Liver (tissue), 3 donors: ENCODE results near the gene KCNJ11.

ENCODE experiments used
- ATF3 ChIP-seq: IDR thresholded peaks from 2 replicates; pipeline ENCODE4 v1.6.1; 2016; ENCODE audit warnings: antibody characterized with exemption
- EGR1 ChIP-seq, 2 donors: IDR thresholded peaks; 2 replicates each; pipeline ENCODE4 v1.6.1; 2016 to 2018; ENCODE audit warnings: antibody characterized with exemption in 2 of 2, low read depth in 2 of 2
- GABPA ChIP-seq, 2 donors: IDR thresholded peaks in 1 of 2; conservative IDR thresholded peaks in 1 of 2; 2 replicates each; pipeline ENCODE4 v1.6.1; 2016; ENCODE audit warnings: antibody characterized with exemption in 2 of 2, mild to moderate bottlenecking in 1 of 2, moderate library complexity in 1 of 2
- JUND ChIP-seq, 2 donors: IDR thresholded peaks; 2 replicates each; pipeline ENCODE4 v1.6.1; 2016; ENCODE audit warnings: antibody characterized with exemption in 2 of 2
- MAX ChIP-seq: IDR thresholded peaks from 2 replicates; pipeline ENCODE4 v1.6.1; 2016; ENCODE audit warnings: antibody characterized with exemption
- RAD21 ChIP-seq, 2 donors: IDR thresholded peaks; 2 replicates each; pipeline ENCODE4 v1.6.1; 2016; ENCODE audit warnings: antibody characterized with exemption in 2 of 2, mild to moderate bottlenecking in 2 of 2
- REST ChIP-seq: IDR thresholded peaks from 2 replicates; pipeline ENCODE4 v1.6.1; 2016; ENCODE audit warnings: antibody characterized with exemption, mild to moderate bottlenecking
- RXRA ChIP-seq, 2 donors: IDR thresholded peaks; 2 replicates each; pipeline ENCODE4 v1.6.1; 2017 to 2018; ENCODE audit warnings: antibody characterized with exemption in 2 of 2, mild to moderate bottlenecking in 1 of 2
- SP1 ChIP-seq: IDR thresholded peaks from 2 replicates; pipeline ENCODE4 v1.6.1; 2018; ENCODE audit warnings: antibody characterized with exemption, mild to moderate bottlenecking
- TAF1 ChIP-seq: conservative IDR thresholded peaks from 2 replicates; pipeline ENCODE4 v1.6.1; 2016; ENCODE audit warnings: antibody characterized with exemption, mild to moderate bottlenecking
- YY1 ChIP-seq: IDR thresholded peaks from 2 replicates; pipeline ENCODE4 v1.6.1; 2016; ENCODE audit warnings: antibody characterized with exemption, mild to moderate bottlenecking
- TF ChIP-seq, protein P1 (sequence below): fragments of 150-350 bp; IDR thresholded peaks from 2 replicates; pipeline ENCODE4 v1.5.1; 2017; ENCODE audit warnings: improper control_type of control experiment, low read depth, low read length; ENCODE audit not compliant: missing input control
- donor health status: healthy.
- donor health status: healthy.

DNA sequence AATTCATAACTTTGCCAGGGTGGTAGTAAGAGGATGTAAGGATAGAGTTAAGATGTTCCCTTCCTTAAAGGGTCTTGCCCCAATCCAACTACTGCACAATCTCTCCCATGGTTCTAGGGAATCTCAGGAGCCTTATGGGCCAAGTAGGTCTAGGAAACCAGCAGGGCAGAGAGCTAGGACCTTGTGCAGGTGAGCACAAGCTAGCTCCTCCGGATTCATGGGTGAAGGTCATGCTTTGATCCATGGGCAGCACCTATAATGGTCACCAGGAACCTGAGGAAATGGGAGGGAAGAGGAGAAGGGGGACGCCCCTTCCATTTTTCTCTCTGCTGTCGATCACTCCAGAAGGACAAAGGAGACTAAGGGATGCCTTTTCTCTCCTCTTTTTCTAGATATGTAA is 16.8 kb downstream of the KCNJ11 start:
- TF ChIP-seq, protein P1, sequence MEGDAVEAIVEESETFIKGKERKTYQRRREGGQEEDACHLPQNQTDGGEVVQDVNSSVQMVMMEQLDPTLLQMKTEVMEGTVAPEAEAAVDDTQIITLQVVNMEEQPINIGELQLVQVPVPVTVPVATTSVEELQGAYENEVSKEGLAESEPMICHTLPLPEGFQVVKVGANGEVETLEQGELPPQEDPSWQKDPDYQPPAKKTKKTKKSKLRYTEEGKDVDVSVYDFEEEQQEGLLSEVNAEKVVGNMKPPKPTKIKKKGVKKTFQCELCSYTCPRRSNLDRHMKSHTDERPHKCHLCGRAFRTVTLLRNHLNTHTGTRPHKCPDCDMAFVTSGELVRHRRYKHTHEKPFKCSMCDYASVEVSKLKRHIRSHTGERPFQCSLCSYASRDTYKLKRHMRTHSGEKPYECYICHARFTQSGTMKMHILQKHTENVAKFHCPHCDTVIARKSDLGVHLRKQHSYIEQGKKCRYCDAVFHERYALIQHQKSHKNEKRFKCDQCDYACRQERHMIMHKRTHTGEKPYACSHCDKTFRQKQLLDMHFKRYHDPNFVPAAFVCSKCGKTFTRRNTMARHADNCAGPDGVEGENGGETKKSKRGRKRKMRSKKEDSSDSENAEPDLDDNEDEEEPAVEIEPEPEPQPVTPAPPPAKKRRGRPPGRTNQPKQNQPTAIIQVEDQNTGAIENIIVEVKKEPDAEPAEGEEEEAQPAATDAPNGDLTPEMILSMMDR = no peak
- TF ChIP-seq TAF1 (no peak), SP1 (no peak), REST (no peak), GABPA (IDR thresholded peaks at IDR 0.05 in 1 of 2, conservative IDR thresholded peaks at IDR 0.05 in 1 of 2) (no peak), YY1 (no peak), EGR1 (IDR thresholded peaks at IDR 0.05; ENCODE audit: low read depth in 2 of 2) (no peak), RAD21 (IDR thresholded peaks at IDR 0.05) (no peak), JUND (IDR thresholded peaks at IDR 0.05) (no peak), ATF3 (no peak), RXRA (IDR thresholded peaks at IDR 0.05) (no peak), MAX (no peak)
